ENCODE measurements around the gene QPCT.
"Not testable (repeated sequence)": the region's sequence is repeated elsewhere in the genome, so short reads cannot be mapped to it uniquely, and the experiment has no call there.

Gene QPCT

GRCh38 chr2:37344453-37345361 is at the start of gene QPCT:
Gene QPCT (plus strand): TSS chr2:37344630. CDS start chr2:37344732, 102 bp downstream.
- peak; percentile 47 for DNase-seq (ENCODE audit: low read depth)

GRCh38 chr2:37294858-37295257 is 49.6 kb upstream of the QPCT start:
- not testable (repeated sequence) for DNase-seq (ENCODE audit: low read depth)

- no peak for DNase-seq (ENCODE audit: low read depth)
Measured at GRCh38 chr2:37295469-37296073, 48.9 kb upstream of the QPCT start.

- DNase-seq (ENCODE audit: low read depth): no peak
Measured at GRCh38 chr2:37297632-37298031, 46.8 kb upstream of the QPCT start.

GRCh38 chr2:37300146-37300545 is 44.3 kb upstream of the QPCT start:
- DNase-seq (ENCODE audit: low read depth): no peak

GRCh38 chr2:37300578-37300977 is 43.9 kb upstream of the QPCT start:
- no peak for DNase-seq (ENCODE audit: low read depth)

- no peak for DNase-seq (ENCODE audit: low read depth)
Measured at GRCh38 chr2:37301408-37301807, 43.0 kb upstream of the QPCT start.

- no peak for DNase-seq (ENCODE audit: low read depth)
Measured at GRCh38 chr2:37302701-37303252, 41.7 kb upstream of the QPCT start.

- no peak for DNase-seq (ENCODE audit: low read depth)
Measured at GRCh38 chr2:37306024-37306423, 38.4 kb upstream of the QPCT start.

GRCh38 chr2:37307500-37307899 is 36.9 kb upstream of the QPCT start:
- DNase-seq (ENCODE audit: low read depth): no peak

- DNase-seq (ENCODE audit: low read depth): no peak
Measured at GRCh38 chr2:37315364-37315763, 29.1 kb upstream of the QPCT start.

GRCh38 chr2:37316181-37316580 is 28.2 kb upstream of the QPCT start:
- DNase-seq (ENCODE audit: low read depth): no peak

GRCh38 chr2:37317746-37318145 is 26.7 kb upstream of the QPCT start:
- DNase-seq (ENCODE audit: low read depth): no peak

GRCh38 chr2:37318401-37318800 is 26.0 kb upstream of the QPCT start:
- DNase-seq (ENCODE audit: low read depth): no peak

GRCh38 chr2:37319754-37320609 is 24.4 kb upstream of the QPCT start:
- no peak for DNase-seq (ENCODE audit: low read depth)

GRCh38 chr2:37321029-37321682 is 23.3 kb upstream of the QPCT start:
- no peak for DNase-seq (ENCODE audit: low read depth)

- no peak for DNase-seq (ENCODE audit: low read depth)
Measured at GRCh38 chr2:37322368-37322767, 22.1 kb upstream of the QPCT start.

- DNase-seq (ENCODE audit: low read depth): no peak
Measured at GRCh38 chr2:37323176-37323780, 21.2 kb upstream of the QPCT start.

- peak; percentile 19 for DNase-seq (ENCODE audit: low read depth)
Measured at GRCh38 chr2:37323781-37324535, 20.5 kb upstream of the QPCT start.

- DNase-seq (ENCODE audit: low read depth): peak; percentile 60
Measured at GRCh38 chr2:37324536-37324785, 20.0 kb upstream of the QPCT start.
